HepG2 (cell line): ENCODE results near the gene KL. TPM values are rescaled to one million over a fixed set of nuclear protein-coding genes. Genes with fewer than 3 reads are reported as not detected.

Experiments
- CREM ChIP-seq, 2 experiments: sonication (generic) in 1 of 2; formaldehyde crosslinking in 1 of 2; IDR thresholded peaks; 2 replicates each; pipeline versions ENCODE4 v1.4.0 to v1.6.1; 2016 to 2020; ENCODE audit warnings: antibody characterized with exemption in 1 of 2, mild to moderate bottlenecking in 1 of 2, missing genetic modification reagents in 1 of 2
- EP300 ChIP-seq, 3 experiments: sonication (generic) in 1 of 3; formaldehyde crosslinking in 1 of 3; IDR thresholded peaks; 2 replicates each; pipeline versions ENCODE4 v1.5.1 to v1.6.1; 2011 to 2020; ENCODE audit warnings: low read depth in 2 of 3, low read length in 2 of 3, borderline replicate concordance in 1 of 3, improper control_type of control experiment in 1 of 3, mild to moderate bottlenecking in 1 of 3, missing genetic modification reagents in 1 of 3, moderate library complexity in 1 of 3
- FLYWCH1 ChIP-seq: sonication (generic); formaldehyde crosslinking; IDR thresholded peaks from 2 replicates; pipeline ENCODE4 v1.8.1; 2023; ENCODE audit warnings: mild to moderate bottlenecking, missing genetic modification reagents
- HNRNPK ChIP-seq: fragments of 200-400 bp; formaldehyde crosslinking; IDR thresholded peaks from 2 replicates; pipeline ENCODE4 v1.6.1; 2018; ENCODE audit warnings: low read length, low read depth, moderate library complexity, mild to moderate bottlenecking; ENCODE audit not compliant: poor library complexity, severe bottlenecking
- NFE2L2 ChIP-seq: fragments of 150-350 bp; IDR thresholded peaks from 2 replicates; pipeline ENCODE4 v1.6.1; 2014; ENCODE audit warnings: low read length
- NKX3-1 ChIP-seq: sonication (generic); formaldehyde crosslinking; IDR thresholded peaks from 2 replicates; pipeline ENCODE4 v1.5.0; 2020; ENCODE audit warnings: missing genetic modification reagents
- NR2F6 ChIP-seq, 2 experiments: IDR thresholded peaks; 2 replicates each; pipeline ENCODE4 v1.6.1; 2016; ENCODE audit warnings: antibody characterized with exemption in 1 of 2, mild to moderate bottlenecking in 1 of 2
- POLR2A ChIP-seq, 2 experiments: IDR thresholded peaks; 2 replicates each; pipeline ENCODE4 v1.6.1; 2011; ENCODE audit warnings: low read depth in 2 of 2, low read length in 2 of 2, mild to moderate bottlenecking in 1 of 2, moderate library complexity in 1 of 2; ENCODE audit not compliant: insufficient read depth in 1 of 2
- SIX4 ChIP-seq: sonication (generic); formaldehyde crosslinking; IDR thresholded peaks from 2 replicates; pipeline ENCODE4 v1.4.0; 2020; ENCODE audit warnings: missing genetic modification reagents
- TAF1 ChIP-seq: sonication (generic); formaldehyde crosslinking; IDR thresholded peaks from 2 replicates; pipeline ENCODE4 v1.4.0; 2020; ENCODE audit warnings: missing genetic modification reagents
- THAP11 ChIP-seq: IDR thresholded peaks from 2 replicates; pipeline ENCODE4 v1.6.1; 2016; ENCODE audit warnings: missing biosample characterization, missing genetic modification reagents
- ZNF567 ChIP-seq: sonication (generic); formaldehyde crosslinking; IDR thresholded peaks from 2 replicates; pipeline ENCODE4 v1.8.1; 2023; ENCODE audit warnings: mild to moderate bottlenecking, missing genetic modification reagents, borderline replicate concordance
- ZNF703 ChIP-seq: sonication (generic); formaldehyde crosslinking; IDR thresholded peaks from 2 replicates; pipeline ENCODE4 v1.5.1; 2020; ENCODE audit warnings: missing genetic modification reagents, mild to moderate bottlenecking, moderate library complexity, borderline replicate concordance
- ZNF792 ChIP-seq: IDR thresholded peaks from 2 replicates; pipeline ENCODE4 v1.6.1; 2016
- ZSCAN20 ChIP-seq: sonication (generic); formaldehyde crosslinking; IDR thresholded peaks from 2 replicates; pipeline ENCODE4 v1.4.0; 2020; ENCODE audit warnings: missing genetic modification reagents, mild to moderate bottlenecking, borderline replicate concordance
- polyA plus RNA-seq, 8 experiments: library from polyadenylated mRNA; depleted of rRNA in 3 of 8; stranded (reverse) in 7 of 8; unstranded in 1 of 8; fragments of >200 nt; fragmentation: Illumina TruSeq in 4 of 8; extraction: Trizol in 4 of 8; gene quantifications; 2 replicates each; pipeline versions ENCODE4 v1.2.1 to v1.2.3, GENCODE V29; 2011 to 2016; ENCODE audit warnings: low read depth in 4 of 8, missing spikeins in 1 of 8, mixed read lengths in 1 of 8; ENCODE audit not compliant: insufficient read depth in 1 of 8
- total RNA-seq, 5 experiments: library from RNA; depleted of rRNA; stranded (reverse); fragments of >200 nt; fragmentation: Illumina TruSeq; extraction: Trizol; gene quantifications; 2 replicates each; pipeline ENCODE4 v1.2.3, GENCODE V29; 2016; ENCODE audit warnings: low read depth in 1 of 5
- TF ChIP-seq, protein P1 (sequence below): sonication (generic); formaldehyde crosslinking; IDR thresholded peaks from 2 replicates; pipeline ENCODE4; 2020; ENCODE audit warnings: missing genetic modification reagents, mild to moderate bottlenecking, borderline replicate concordance
- TF ChIP-seq, protein P2 (sequence below): IDR thresholded peaks from 2 replicates; pipeline ENCODE4 v1.6.1; 2016
- TF ChIP-seq, protein P3 (sequence below): IDR thresholded peaks from 2 replicates; pipeline ENCODE4 v1.6.1; 2016; ENCODE audit warnings: missing compliant biosample characterization, missing genetic modification reagents, borderline replicate concordance
- TF ChIP-seq, protein P4 (sequence below): sonication (generic); formaldehyde crosslinking; IDR thresholded peaks from 2 replicates; pipeline ENCODE4 v1.5.0; 2020; ENCODE audit warnings: mild to moderate bottlenecking, missing genetic modification reagents, moderate library complexity
- TF ChIP-seq, protein P5 (sequence below): sonication (generic); formaldehyde crosslinking; IDR thresholded peaks from 2 replicates; pipeline ENCODE4 v1.4.0; 2020; ENCODE audit warnings: missing genetic modification reagents

KL gene
- total and polyA plus RNA-seq, 2 of the 13 experiments (the other 11 are each of a cell fraction or from before 2014, with no cell fraction given), result not detected

DNA sequence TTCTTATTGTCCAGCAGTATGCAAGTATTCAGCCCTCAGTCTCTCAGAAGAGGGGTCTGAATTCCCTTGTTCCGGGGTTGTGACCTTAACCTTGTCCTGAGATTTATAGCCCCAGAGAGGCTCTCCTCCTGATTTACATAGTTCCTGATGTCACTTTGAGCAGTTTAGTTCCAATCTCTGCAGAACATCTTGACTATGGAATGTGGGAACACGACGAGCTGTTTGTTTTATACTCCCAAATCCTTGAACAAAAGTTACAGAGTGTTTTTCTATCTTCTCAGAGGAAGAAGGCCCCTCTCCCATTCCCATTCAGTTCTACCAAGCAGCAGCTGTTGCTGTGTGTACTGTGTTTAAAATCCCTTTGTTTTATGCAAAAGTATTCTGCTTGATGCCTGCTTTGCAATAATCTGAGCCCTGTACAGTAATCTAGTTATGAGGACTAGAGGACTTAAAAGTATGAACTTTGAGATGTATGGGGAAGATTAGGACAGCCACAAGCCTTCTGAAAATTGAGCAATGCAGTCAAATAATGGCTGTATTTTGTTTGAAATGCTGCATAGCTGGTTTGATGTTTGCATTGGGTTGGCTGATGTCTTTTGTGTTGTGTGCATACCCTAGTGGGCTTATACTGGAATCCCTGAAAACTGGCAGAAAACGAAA lies 74.7 kb downstream of the KL start (continued):
- TF ChIP-seq, protein P1, sequence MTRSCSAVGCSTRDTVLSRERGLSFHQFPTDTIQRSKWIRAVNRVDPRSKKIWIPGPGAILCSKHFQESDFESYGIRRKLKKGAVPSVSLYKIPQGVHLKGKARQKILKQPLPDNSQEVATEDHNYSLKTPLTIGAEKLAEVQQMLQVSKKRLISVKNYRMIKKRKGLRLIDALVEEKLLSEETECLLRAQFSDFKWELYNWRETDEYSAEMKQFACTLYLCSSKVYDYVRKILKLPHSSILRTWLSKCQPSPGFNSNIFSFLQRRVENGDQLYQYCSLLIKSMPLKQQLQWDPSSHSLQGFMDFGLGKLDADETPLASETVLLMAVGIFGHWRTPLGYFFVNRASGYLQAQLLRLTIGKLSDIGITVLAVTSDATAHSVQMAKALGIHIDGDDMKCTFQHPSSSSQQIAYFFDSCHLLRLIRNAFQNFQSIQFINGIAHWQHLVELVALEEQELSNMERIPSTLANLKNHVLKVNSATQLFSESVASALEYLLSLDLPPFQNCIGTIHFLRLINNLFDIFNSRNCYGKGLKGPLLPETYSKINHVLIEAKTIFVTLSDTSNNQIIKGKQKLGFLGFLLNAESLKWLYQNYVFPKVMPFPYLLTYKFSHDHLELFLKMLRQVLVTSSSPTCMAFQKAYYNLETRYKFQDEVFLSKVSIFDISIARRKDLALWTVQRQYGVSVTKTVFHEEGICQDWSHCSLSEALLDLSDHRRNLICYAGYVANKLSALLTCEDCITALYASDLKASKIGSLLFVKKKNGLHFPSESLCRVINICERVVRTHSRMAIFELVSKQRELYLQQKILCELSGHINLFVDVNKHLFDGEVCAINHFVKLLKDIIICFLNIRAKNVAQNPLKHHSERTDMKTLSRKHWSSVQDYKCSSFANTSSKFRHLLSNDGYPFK (CRISPR knock-in tag), result no peak
- no peak for TF ChIP-seq HNRNPK
- TF ChIP-seq NFE2L2, result no peak
- no peak for TF ChIP-seq ZNF567 (CRISPR knock-in tag)
- TF ChIP-seq, protein P2, sequence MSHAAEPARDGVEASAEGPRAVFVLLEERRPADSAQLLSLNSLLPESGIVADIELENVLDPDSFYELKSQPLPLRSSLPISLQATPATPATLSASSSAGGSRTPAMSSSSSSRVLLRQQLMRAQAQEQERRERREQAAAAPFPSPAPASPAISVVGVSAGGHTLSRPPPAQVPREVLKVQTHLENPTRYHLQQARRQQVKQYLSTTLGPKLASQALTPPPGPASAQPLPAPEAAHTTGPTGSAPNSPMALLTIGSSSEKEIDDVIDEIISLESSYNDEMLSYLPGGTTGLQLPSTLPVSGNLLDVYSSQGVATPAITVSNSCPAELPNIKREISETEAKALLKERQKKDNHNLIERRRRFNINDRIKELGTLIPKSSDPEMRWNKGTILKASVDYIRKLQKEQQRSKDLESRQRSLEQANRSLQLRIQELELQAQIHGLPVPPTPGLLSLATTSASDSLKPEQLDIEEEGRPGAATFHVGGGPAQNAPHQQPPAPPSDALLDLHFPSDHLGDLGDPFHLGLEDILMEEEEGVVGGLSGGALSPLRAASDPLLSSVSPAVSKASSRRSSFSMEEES (CRISPR knock-in tag), result no peak
- no peak for TF ChIP-seq TAF1
- no peak for TF ChIP-seq SIX4 (CRISPR knock-in tag)
- no peak for TF ChIP-seq POLR2A (IDR thresholded peaks at IDR 0.05; ENCODE audit: insufficient read depth in 1 of 2, low read depth in 2 of 2, low read length in 2 of 2)
- TF ChIP-seq, protein P3, sequence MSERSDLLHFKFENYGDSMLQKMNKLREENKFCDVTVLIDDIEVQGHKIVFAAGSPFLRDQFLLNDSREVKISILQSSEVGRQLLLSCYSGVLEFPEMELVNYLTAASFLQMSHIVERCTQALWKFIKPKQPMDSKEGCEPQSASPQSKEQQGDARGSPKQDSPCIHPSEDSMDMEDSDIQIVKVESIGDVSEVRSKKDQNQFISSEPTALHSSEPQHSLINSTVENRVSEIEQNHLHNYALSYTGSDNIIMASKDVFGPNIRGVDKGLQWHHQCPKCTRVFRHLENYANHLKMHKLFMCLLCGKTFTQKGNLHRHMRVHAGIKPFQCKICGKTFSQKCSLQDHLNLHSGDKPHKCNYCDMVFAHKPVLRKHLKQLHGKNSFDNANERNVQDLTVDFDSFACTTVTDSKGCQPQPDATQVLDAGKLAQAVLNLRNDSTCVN, result no peak
- no peak for TF ChIP-seq ZNF792
- TF ChIP-seq FLYWCH1 (CRISPR knock-in tag), result no peak
- TF ChIP-seq NKX3-1, result 0 out of 2 replicates have a peak, but pooled peaks have one; percentile 23
- 0 out of 2 replicates have a peak, but pooled peaks have one; percentile 30 for TF ChIP-seq THAP11 (CRISPR knock-in tag)
- peak; percentile 61; the same call in 1 of the 2 replicates for TF ChIP-seq CREM (IDR thresholded peaks at IDR 0.05)
- TF ChIP-seq CREM (CRISPR knock-in tag; IDR thresholded peaks at IDR 0.05), result no peak
- no peak for TF ChIP-seq ZSCAN20
- TF ChIP-seq, protein P4, sequence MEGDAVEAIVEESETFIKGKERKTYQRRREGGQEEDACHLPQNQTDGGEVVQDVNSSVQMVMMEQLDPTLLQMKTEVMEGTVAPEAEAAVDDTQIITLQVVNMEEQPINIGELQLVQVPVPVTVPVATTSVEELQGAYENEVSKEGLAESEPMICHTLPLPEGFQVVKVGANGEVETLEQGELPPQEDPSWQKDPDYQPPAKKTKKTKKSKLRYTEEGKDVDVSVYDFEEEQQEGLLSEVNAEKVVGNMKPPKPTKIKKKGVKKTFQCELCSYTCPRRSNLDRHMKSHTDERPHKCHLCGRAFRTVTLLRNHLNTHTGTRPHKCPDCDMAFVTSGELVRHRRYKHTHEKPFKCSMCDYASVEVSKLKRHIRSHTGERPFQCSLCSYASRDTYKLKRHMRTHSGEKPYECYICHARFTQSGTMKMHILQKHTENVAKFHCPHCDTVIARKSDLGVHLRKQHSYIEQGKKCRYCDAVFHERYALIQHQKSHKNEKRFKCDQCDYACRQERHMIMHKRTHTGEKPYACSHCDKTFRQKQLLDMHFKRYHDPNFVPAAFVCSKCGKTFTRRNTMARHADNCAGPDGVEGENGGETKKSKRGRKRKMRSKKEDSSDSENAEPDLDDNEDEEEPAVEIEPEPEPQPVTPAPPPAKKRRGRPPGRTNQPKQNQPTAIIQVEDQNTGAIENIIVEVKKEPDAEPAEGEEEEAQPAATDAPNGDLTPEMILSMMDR, result peak; percentile 29
- TF ChIP-seq NR2F6 (IDR thresholded peaks at IDR 0.05), result 0 out of 2 replicates have a peak, but pooled peaks have one; percentile 25
- no peak for TF ChIP-seq NR2F6 (CRISPR knock-in tag; IDR thresholded peaks at IDR 0.05)
- peak in 1 of 2 experiments; percentile 58; a peak in 1 of 4 replicates for TF ChIP-seq EP300 (IDR thresholded peaks at IDR 0.05; ENCODE audit: low read depth in 2 of 2, low read length in 2 of 2)
- no peak for TF ChIP-seq EP300 (CRISPR knock-in tag; IDR thresholded peaks at IDR 0.05; ENCODE audit: borderline replicate concordance)
- TF ChIP-seq, protein P5, sequence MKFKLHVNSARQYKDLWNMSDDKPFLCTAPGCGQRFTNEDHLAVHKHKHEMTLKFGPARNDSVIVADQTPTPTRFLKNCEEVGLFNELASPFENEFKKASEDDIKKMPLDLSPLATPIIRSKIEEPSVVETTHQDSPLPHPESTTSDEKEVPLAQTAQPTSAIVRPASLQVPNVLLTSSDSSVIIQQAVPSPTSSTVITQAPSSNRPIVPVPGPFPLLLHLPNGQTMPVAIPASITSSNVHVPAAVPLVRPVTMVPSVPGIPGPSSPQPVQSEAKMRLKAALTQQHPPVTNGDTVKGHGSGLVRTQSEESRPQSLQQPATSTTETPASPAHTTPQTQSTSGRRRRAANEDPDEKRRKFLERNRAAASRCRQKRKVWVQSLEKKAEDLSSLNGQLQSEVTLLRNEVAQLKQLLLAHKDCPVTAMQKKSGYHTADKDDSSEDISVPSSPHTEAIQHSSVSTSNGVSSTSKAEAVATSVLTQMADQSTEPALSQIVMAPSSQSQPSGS, result 0 out of 2 replicates have a peak, but pooled peaks have one; percentile 31
- TF ChIP-seq ZNF703 (CRISPR knock-in tag), result no peak
